ENCODE measurements around the gene TMEM131.

- TF ChIP-seq POLR2A (IDR thresholded peaks at IDR 0.05) (no peak), CTCF (IDR thresholded peaks at IDR 0.05 in 4 of 5, conservative IDR thresholded peaks at IDR 0.05 in 1 of 5) (no peak)
Measured at GRCh38 chr2:97706708-97707345, 288.9 kb downstream of the TMEM131 start.
